UCSD-AML1 (cell line): ENCODE results near the gene RPAP3.
"Not testable (repeated sequence)": the region's sequence is repeated elsewhere in the genome, so short reads cannot be mapped to it uniquely, and the experiment has no call there.

Source experiments
- DNase-seq: peaks from one replicate; lab custom pipeline; 2025; ENCODE audit not compliant: unreplicated experiment; lab: John Stamatoyannopoulos, UW

Gene RPAP3

DNA sequence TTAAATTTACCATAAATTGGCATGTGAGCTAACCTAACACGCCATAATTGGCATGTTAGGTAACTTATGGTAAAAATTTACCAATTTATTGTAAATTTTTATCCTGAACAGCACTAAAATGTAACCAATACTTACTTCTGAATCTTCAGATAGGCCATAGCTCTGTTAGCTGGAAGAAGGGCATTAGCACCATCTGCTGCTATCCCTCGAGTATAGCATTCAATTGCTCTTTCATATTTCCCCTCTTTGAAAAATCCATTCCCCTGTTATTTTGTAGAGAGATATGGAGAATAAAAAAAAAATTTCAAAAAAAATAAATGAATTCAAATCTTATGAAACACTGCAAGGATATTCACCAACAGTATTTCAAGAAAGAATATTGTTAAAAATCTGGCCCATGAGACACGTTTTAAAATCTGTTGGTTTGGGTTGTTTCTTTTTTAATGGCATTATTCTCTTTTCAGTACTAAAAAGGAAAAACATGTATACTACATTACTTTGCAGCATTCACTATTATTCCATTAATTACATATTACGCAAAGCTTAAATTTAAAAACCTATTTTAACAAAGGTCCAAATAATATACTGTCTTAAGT is 19.1 kb downstream of the RPAP3 start:
- DNase-seq = no peak

DNA sequence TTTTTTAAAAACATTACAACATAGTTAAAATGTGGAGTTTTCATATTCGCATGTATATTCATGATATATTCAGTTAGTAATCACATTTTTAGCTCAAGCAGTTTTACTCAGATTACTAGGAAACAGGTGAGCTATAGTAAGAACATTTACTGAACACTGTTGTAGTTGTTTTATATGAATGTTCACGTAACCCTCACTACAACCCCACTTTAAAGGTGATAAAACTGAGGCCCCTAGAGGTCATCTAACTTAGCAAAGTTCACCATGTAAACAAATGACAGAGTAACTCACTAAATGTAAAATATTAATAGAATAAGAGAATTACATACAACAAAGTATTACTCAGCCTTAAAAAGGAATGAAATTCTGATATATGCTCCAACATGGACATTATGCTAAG is 26.0 kb downstream of the RPAP3 start:
- no peak for DNase-seq

DNA sequence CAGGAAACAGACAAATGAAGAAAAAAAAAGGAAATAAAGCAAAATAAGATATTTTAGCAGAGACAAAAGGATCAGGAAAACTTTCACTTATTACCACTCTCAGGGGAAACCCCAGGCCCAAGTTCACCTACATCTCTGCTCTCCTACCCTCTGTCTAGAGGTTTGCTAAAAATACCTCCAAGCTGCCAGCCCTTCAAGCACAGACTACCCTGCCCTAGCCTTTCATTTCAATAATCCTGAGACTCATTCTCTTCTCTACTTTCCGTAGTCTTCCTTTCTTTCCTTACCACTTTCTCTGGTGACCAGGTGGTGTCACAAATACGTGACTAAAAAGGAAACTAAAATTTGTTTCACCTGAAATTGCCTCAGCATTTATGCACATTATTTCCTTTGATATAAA is 33.8 kb downstream of the RPAP3 start:
- DNase-seq = no peak

DNA sequence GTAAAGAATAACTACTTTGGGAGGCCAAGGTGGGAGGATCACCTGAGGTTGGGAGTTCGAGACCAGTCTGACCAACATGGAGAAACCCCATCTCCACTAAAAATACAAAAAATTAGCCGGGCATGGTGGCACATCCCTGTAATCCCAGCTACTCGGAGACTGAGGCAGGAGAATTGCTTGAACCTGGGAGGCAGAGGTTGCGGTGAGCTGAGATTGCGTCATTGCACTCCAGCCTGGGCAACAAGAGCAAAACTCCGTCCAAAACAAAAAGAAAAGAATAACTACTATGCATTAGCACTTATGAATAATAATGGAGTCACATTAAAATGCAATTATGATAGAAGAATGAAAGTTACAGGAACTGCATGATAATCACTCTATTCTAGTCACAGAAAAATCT is 37.9 kb downstream of the RPAP3 start:
- not testable (repeated sequence) for DNase-seq

DNA sequence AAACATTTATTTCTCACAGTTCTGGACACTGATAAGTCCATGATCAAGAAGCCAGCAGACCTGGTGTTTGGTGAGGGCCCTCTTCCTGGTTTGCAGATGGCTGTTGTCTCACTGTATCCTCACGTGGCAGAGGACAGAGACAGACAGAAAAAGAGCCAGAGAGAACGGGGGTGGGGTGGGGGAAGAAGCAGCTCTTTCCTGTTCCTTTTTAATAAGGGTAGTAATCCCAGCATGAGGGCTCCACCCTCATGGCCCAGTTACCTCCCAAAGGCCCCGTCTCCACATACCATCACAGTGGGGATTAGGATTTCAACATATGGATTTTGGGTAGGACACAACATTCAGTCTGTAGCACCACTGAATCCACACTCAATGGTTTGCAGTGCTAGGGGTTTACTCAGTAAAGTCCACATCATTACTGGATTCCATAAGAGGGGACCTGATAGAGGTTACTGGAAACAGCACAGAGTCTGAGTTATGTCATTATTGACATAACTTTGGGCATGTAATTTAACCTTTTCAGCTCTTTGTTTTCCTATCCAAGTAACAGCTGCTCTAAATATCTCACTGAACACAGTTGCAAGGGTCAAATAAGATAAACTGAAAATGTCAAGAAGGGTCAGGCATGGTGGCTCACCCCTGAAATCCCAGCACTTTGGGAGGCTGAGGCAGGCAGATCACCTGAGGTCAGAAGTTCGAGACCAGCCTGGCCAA is 53.2 kb downstream of the RPAP3 start:
- peak; percentile 16 for DNase-seq

DNA sequence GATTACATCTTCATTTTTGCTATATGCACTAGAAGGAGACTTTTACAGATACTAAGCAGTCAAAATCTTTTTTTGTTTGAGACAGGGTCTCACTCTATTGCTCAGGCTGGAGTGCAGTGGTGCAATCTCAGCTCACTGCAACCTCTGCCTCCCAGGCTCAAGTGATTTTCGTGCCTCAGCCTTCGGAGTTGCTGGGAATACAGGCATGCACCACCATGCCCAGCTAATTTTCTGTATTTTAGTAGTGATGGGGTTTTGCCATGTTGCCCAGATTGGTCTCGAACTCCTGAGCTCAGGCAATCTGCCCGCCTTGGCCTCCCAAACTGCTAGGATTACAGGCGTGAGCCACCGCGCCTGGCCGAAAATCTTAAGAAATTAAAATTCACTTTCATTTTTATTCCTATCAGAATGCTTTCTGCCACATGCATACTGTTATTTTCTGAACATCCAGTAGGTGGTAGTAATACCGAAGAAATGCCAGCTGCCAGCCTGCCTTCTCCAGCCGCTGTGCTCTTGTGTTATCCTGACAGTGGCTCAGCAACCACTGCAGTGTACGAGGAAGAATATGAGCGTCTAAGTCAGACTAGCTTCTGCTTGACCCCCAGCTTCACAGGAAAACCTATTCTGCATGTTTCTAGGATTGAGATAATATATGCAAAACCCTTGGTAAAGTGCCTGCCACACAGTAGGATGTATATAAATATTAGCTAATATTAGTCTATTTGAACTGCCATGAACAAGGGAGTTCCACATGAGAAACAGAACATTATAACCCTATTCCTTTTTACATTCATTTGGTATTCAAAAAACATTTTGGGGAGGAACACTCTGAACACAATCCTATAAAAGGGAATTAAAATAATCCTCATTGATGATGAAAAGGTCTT is 54.2 kb downstream of the RPAP3 start:
- DNase-seq = peak; percentile 42

DNA sequence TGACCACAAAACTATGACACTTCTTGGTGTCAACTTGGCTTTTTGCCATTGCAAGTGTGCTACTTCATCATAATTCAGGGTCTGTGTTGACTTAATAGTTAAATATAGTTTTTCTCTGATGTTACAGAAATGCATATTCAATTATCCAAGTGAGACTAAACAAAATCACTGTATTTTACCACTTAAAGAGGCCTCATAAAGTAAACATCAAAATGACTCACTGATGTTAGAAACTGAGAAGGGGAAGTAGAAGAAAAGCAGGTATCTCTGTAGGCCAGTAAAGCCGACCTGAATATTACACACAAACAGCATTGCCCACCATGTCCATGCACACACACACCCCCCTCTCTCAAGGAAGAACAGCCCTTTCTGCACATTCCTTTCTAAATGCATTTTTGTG is 55.4 kb downstream of the RPAP3 start:
- DNase-seq = no peak

DNA sequence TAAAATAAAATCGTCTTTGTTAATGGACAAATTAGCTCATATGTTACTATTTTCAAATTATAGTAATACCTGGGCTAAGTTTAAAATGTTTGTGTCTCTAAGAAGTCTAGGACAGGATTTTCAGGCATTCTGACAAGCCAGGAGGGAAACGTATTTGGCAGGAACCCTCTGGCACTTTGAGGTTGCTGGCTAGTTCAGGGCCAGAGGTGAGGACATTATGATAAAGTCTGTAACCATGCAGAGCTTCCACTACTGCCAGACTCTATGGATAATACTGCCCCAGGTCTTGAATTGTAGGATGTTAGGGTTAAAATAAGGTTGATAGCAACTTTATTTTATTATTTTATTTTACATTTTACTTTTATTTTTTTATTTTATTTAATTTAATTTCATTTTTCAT is 56.4 kb downstream of the RPAP3 start:
- DNase-seq = no peak

DNA sequence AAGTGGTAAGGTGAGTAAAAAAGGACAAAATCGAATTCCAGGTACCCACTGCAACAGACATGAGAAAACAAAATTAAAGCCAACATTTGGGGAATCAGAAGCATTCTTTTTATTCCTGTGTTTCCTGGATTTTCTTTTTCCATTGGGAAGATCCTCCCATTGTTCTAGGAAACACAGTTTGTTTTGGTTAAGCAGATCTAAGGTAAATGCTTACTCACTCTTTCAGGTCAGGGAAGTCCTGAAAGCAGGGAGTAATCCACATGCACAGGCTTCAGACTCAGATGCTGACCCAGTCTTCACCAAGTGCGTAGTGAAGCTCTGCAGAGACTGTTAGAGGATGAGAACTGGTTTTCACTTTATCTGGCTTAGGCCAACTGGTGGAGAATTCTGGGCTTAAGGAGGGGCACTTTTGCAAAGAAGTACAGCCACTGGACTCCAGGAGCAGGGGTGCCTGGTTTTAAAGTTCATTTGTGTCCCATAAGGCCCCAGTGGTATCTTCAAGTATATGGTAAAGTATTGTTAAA is 57.7 kb downstream of the RPAP3 start:
- DNase-seq = no peak

DNA sequence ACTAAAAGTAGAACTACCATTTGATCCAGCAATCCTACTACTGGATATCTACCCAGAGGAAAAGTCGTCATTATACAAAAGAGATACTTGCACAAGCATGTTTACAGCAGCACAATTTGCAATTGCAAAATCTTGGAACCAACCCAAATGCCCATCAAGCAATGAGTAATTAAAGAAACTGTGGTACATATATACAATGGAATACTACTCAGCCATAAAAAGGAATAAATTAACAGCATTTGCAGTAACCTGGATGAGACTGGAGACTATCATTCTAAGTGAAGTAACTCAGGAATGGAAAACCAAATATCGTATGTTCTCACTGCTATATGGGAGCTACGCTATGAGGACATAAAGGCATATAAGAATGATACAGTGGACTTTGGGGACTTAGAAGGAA is 63.5 kb downstream of the RPAP3 start:
- not testable (repeated sequence) for DNase-seq

DNA sequence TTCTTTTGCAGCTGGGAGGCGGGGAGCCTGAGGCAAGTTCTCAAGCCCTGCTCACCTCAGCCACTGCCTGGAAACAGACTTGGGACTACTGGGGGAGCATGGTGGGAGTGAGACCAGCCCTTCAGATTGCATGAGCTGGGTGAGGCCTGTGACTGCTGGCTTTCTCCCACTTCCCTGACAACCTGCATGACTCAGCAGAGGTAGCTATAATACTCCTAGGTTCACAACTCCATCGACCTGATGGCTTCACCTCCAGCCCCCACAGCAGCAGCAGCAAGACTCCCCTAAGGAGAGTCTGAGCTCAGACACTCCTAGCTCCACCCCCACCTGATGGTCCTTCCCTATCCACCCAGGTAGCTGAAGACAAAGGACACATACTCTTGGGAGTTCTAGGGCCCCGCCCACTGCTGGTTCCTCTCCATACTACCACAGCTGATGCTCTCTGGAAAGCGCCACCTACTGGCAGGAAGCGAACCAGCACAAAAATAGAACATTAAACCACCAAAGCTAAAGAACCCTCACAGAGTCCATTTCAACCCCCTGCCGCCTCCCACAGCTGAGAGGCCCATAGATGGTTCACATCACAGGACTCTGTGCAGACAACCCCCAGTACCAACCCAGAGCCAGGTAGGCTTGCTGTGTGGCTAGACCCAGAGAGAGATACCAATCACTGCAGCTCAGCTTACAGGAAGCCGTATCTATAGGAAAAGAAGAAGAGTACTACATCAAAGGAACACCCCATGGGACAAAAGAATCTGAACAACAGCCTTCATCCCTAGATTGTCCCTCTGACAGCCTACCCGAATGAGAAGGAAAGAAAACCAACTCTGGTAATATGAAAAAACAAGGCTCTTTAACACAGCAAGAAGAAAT is 68.7 kb downstream of the RPAP3 start:
- peak; percentile 21 for DNase-seq

DNA sequence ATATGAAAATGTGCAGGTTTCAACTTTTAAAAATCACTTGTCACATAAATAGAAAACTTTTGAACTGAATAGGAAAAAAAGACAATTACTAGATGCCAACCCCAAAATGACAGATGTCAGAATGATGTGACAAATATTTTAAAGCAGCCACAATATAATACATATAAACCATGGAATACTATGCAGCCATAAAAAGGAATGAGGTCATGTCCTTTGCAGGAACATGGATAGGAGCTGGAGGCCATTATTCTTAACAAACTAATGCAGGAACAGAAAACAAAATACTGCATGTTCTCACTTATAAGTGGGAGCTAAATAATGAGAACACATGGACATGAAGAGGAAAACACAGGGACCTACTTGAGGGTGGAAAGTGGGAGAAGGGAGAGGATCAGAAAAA is 70.1 kb downstream of the RPAP3 start:
- not testable (repeated sequence) for DNase-seq

DNA sequence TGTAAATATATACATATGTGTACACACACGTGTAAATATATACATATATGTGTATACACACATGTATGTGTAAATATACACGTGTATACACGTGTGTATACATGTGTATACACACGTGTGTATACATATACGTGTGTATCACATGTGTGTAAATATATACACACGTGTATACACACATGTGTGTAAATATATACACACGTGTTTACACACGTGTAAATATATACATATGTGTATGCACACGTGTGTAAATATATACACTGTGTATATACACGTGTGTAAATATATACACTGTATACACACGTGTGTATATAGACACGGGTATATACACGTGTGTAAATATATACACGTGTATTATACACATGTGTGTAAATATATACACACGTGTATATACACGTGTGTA is 71.7 kb downstream of the RPAP3 start:
- DNase-seq = no peak

DNA sequence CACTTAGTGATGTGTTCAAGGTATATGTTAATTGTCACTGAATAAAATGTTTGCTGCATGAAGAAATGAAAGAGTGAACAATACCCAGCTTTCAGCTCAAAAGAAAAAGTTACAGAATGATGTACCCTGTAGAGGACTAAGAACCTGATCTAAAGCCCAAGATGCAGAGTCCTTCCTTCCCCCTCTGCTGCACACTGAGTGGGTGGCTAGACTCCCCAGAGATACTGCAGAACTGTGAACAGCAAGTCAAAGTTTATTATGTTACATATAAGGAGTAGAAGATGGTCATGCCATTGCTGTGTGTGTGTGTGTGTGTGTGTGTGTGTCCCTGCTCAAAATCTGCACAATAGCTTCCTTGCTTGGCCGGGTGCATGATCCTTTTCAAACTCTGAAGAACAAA is 83.9 kb downstream of the RPAP3 start:
- no peak for DNase-seq

DNA sequence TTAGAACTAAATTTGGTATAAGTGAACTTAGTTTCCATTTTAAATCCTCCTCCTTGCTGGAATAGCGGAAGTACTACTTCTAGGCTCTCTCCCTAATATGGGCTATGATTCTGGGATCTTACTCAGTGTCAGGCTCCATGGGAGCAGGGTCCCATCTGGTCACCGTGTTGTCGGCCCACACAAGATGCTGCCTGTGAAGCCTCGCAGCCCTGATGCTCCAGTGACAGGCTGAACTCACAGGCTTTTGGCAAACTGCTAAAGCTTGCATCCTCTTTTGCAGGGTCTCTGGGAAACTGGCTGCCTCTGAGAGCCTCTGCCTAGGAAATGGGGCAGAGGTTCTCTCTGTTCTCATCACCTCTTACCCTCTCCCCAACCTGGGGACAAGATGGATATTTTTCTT is 88.4 kb downstream of the RPAP3 start:
- no peak for DNase-seq

DNA sequence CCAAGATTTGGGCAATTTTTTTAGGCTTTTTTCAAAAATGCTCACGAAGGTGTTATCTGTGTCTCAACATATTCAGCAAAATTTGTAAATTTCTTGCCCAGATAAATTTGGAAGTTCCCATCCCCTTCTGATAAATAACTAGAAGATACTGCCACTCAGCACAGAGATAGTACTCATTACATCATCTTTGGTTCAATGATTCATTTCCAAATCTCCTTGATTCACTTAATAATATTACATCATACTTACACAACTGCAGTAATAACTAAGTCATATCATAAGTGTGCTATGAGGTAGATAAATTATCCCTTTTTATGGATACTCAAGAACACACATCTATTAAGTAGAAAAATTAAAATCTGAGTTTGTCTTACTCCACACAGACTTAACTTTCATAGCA is 89.4 kb downstream of the RPAP3 start:
- no peak for DNase-seq

DNA sequence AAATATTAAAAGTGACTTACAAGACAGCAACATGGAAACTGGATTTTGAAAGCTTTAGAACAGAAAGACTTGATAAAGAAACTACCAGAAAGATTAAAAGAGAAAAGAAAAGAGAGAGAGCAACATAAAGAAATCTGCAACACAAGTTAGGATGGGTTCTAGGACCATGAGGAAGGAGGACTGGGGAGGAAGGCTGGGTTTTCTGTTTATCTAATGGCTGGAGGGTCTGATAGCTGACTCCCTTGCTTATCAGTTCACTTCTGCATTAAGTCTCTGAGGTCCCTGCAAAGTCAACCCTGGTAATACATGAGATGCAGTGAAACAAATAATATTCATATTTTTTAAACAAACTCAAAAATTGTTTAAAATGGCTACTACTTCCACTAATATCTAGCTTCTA is 90.1 kb downstream of the RPAP3 start:
- DNase-seq = no peak

DNA sequence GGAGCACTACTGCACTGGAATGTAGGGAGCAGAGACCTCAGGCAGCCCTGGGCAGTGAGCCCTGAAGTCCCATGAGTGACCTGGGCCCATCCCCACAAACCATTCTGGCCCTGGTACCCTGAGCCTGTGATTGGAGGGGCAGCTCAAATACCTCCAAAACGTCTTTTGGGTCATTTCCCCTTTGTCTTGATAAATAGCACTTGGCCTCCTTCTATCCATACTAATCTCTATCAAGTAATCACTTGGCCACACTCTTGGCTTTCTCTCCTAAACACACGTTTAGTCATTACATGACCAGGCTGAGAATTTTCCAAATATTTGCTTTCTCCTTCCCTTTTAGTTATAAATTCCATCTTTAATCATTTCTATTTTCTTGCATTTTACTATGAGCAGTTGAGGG is 91.3 kb downstream of the RPAP3 start:
- no peak for DNase-seq

DNA sequence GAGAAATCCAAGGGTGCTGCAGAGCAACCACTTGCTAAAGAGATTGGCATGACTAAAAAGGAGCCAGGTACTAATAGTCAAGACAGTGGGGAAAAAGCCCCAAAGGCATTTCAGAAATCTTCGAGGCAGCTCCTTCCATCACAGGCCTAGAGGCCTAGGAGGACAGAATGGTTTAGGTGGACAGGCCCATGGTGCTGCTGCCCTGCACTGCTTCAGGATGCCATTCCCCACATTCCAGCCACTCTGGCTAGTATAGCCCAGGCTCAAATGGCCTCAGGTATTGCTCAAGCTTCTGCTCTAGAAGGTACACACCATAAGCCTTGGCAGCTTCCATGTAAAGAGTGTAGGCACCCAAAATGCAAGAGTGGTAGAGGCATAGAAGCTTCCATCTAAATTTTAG is 92.9 kb downstream of the RPAP3 start:
- no peak for DNase-seq

DNA sequence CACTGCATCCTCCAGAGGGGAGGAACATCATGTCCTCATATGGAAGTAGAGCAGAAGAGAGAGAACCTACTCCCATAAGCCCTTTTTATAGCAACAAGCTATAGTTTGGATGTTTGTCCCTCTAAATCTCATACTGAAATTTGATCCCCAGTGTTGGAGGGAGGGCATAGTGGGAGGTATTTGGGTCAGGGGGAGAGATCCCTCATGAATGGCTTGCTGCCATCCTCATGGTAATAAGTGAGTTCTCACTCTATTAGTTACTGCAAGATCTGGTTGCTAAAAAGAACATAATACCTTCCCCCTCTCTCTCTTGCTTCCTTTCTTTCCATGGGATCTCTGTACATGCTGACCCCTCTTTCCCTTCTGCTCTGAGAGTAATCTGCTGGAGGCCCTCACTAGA is 93.9 kb downstream of the RPAP3 start:
- DNase-seq = no peak
